CD14-positive monocyte (primary cell): ENCODE results near the gene TRAPPC10. TPM values are rescaled to one million over a fixed set of nuclear protein-coding genes. Genes with fewer than 3 reads are reported as not detected.

Experiments used
- DNase-seq, 3 donors: peaks; one replicate each; pipeline ENCODE4 v3.0.0-alpha.2; 2011 to 2022
- H2AFZ ChIP-seq: 2 replicates; pipeline ENCODE4 v1.6.0; 2012; ENCODE audit warnings: mild to moderate bottlenecking, low read depth, low read length, inconsistent platforms; ENCODE audit not compliant: insufficient read depth, poor library complexity, severe bottlenecking
- H3K27ac ChIP-seq, 2 donors: 1 replicate in 1 of 2; 2 replicates in 1 of 2; pipeline ENCODE4 v1.5.1; 2012 to 2013; ENCODE audit warnings: low read length in 2 of 2, control low read depth in 1 of 2, inconsistent platforms in 1 of 2, low read depth in 1 of 2, mild to moderate bottlenecking in 1 of 2
- H3K27me3 ChIP-seq, 2 donors: one replicate each; pipeline versions ENCODE4 v1.6.0 to v1.6.1; 2011 to 2013; ENCODE audit warnings: low read length in 2 of 2; ENCODE audit not compliant: control insufficient read depth in 2 of 2, insufficient read depth in 2 of 2
- H3K36me3 ChIP-seq, 2 donors: replicated peaks in 1 of 2; 1 replicate in 1 of 2; 2 replicates in 1 of 2; pipeline versions ENCODE4 v1.5.1 to v1.6.1; 2012 to 2013; ENCODE audit warnings: low read length in 2 of 2, control low read depth in 1 of 2, inconsistent platforms in 1 of 2, mild to moderate bottlenecking in 1 of 2; ENCODE audit not compliant: insufficient read depth in 2 of 2, control insufficient read depth in 1 of 2
- H3K4me1 ChIP-seq, 2 donors: 1 replicate in 1 of 2; 2 replicates in 1 of 2; pipeline versions ENCODE4 v1.5.1 to v1.6.1; 2012 to 2013; ENCODE audit warnings: low read length in 2 of 2, control low read depth in 1 of 2, inconsistent platforms in 1 of 2, mild to moderate bottlenecking in 1 of 2, moderate library complexity in 1 of 2; ENCODE audit not compliant: insufficient read depth in 2 of 2, control insufficient read depth in 1 of 2
- H3K4me2 ChIP-seq: replicated peaks from 2 replicates; pipeline ENCODE3; 2012; ENCODE audit warnings: low read length, moderate library complexity, mild to moderate bottlenecking; ENCODE audit not compliant: poor library complexity, severe bottlenecking; ENCODE audit errors: extremely low read depth
- H3K4me3 ChIP-seq, 3 experiments: fragments of 200-600 bp in 1 of 3; sonication (generic) in 1 of 3; replicated peaks in 1 of 3; 1 replicate in 2 of 3; 2 replicates in 1 of 3; pipeline ENCODE4 v1.5.1; 2011 to 2013; ENCODE audit warnings: low read length in 3 of 3, mild to moderate bottlenecking in 3 of 3, control low read depth in 2 of 3, low read depth in 2 of 3, inconsistent platforms in 1 of 3, moderate library complexity in 1 of 3
- H3K79me2 ChIP-seq: 2 replicates; pipeline ENCODE4 v1.6.0; 2012; ENCODE audit warnings: mild to moderate bottlenecking, control low read depth, inconsistent platforms, low read length, moderate library complexity; ENCODE audit not compliant: insufficient read depth
- H3K9ac ChIP-seq: 2 replicates; pipeline ENCODE4 v1.6.0; 2017; ENCODE audit warnings: low read length, mild to moderate bottlenecking; ENCODE audit not compliant: insufficient read depth, poor library complexity, severe bottlenecking
- H3K9me3 ChIP-seq, 2 donors: replicated peaks in 1 of 2; 1 replicate in 1 of 2; 2 replicates in 1 of 2; pipeline versions ENCODE4 v1.5.1 to v1.6.1; 2012 to 2013; ENCODE audit warnings: low read length in 2 of 2, control low read depth in 1 of 2; ENCODE audit not compliant: control insufficient read depth in 1 of 2, insufficient read depth in 1 of 2
- H4K20me1 ChIP-seq: 2 replicates; pipeline ENCODE4 v1.6.0; 2012; ENCODE audit warnings: mild to moderate bottlenecking, low read length, control low read depth, moderate library complexity; ENCODE audit not compliant: insufficient read depth
- H3K27ac Mint-ChIP-seq, 7 donors: one replicate each; pipeline ENCODE4 v1.8.0; 2020; ENCODE audit warnings: mild to moderate bottlenecking in 7 of 7, mixed read lengths in 7 of 7, moderate library complexity in 6 of 7, inconsistent platforms in 2 of 7
- H3K27me3 Mint-ChIP-seq, 3 donors: one replicate each; pipeline ENCODE4 v1.8.0; 2021 to 2022; ENCODE audit warnings: low read depth in 3 of 3, mild to moderate bottlenecking in 3 of 3, mixed read lengths in 3 of 3, moderate library complexity in 3 of 3, inconsistent platforms in 1 of 3
- H3K36me3 Mint-ChIP-seq, 2 donors: one replicate each; pipeline ENCODE4 v1.8.0; 2020; ENCODE audit warnings: mixed read lengths in 2 of 2, inconsistent platforms in 1 of 2, mild to moderate bottlenecking in 1 of 2
- H3K4me1 Mint-ChIP-seq: one replicate; pipeline ENCODE4 v1.8.0; 2020; ENCODE audit warnings: mild to moderate bottlenecking, mixed read lengths
- H3K4me3 Mint-ChIP-seq, 2 donors: one replicate each; pipeline ENCODE4 v1.8.0; 2020; ENCODE audit warnings: mild to moderate bottlenecking in 2 of 2, mixed read lengths in 2 of 2, moderate library complexity in 1 of 2
- H3K9me3 Mint-ChIP-seq, 7 donors: one replicate each; pipeline ENCODE4 v1.8.0; 2020 to 2022; ENCODE audit warnings: mixed read lengths in 7 of 7, mild to moderate bottlenecking in 6 of 7, moderate library complexity in 6 of 7, inconsistent platforms in 2 of 7
- CTCF ChIP-seq: fragments of 200-600 bp; IDR thresholded peaks from one replicate; pipeline ENCODE4 v1.8.0; 2022; ENCODE audit warnings: antibody characterized with exemption, mild to moderate bottlenecking
- WGBS: methylation state at CpG from one replicate; pipeline ENCODE4 v1.1.5; 2013; ENCODE audit warnings: missing lambda C conversion rate; ENCODE audit not compliant: insufficient coverage; 5-methylcytosine and 5-hydroxymethylcytosine counted together
- intact Hi-C, 2 donors: fragments of 100-400 bp; cut with micrococcal nuclease; formaldehyde crosslinking; loops; one replicate each; pipeline versions ENCODE4 v1.15.0 to v1.15.1; 2023
- polyA plus RNA-seq, 3 donors: library from polyadenylated mRNA; depleted of rRNA in 1 of 3; unstranded in 2 of 3; stranded (reverse) in 1 of 3; fragments of 300-500 nt in 2 of 3; fragments of >200 nt in 1 of 3; fragmentation: Illumina TruSeq in 2 of 3; gene quantifications; 1 replicate in 2 of 3; 2 replicates in 1 of 3; pipeline ENCODE4 v1.2.3, GENCODE V29; 2012 to 2021

Gene TRAPPC10
- polyA plus RNA-seq, 3 donors: 5.9 to 40.6 (median 8.6) TPM

- H3K4me1 ChIP-seq: peaks cover under 1 to 3% of the 10 kb centered on the region in 2 donors
- intact Hi-C loops: no loop called here
- H3K4me3 Mint-ChIP-seq: no peak overlapping the region
- H4K20me1 ChIP-seq: peaks cover 95% of the 10 kb centered on the region
- H3K4me1 Mint-ChIP-seq: peaks cover 5% of the 10 kb centered on the region
- no peak overlapping the region for H3K4me3 ChIP-seq
- peaks cover 66 to 99% of the 10 kb centered on the region in 2 donors for H3K36me3 ChIP-seq
- no peak for DNase-seq
- H3K9me3 ChIP-seq: no peaks in the 10 kb centered on the region
- 100% methylated on average over 7 of the region's 7 CpGs for WGBS
- H3K36me3 Mint-ChIP-seq: peaks cover 79 to 95% of the 10 kb centered on the region in 2 donors
- no peak overlapping the region for H3K9ac ChIP-seq
- H3K4me2 ChIP-seq: no peak overlapping the region
- H3K79me2 ChIP-seq: peaks cover 51% of the 10 kb centered on the region
- no peak for TF ChIP-seq CTCF
- no peaks in the 10 kb centered on the region for H3K27me3 ChIP-seq
- H3K27ac ChIP-seq: no peak overlapping the region
- H3K27ac Mint-ChIP-seq: no peak overlapping the region
- H3K9me3 Mint-ChIP-seq: no peaks in the 10 kb centered on the region
- H2AFZ ChIP-seq: no peak overlapping the region
- peaks cover 1 to 2% (median 1%) of the 10 kb centered on the region in 3 donors for H3K27me3 Mint-ChIP-seq
Measured at GRCh38 chr21:44070391-44070790, 58.3 kb downstream of the TRAPPC10 start.

GRCh38 chr21:44071359-44072104 lies 59.4 kb downstream of the TRAPPC10 start:
- WGBS: 95% methylated on average over 8 of the region's 15 CpGs
- H3K27ac Mint-ChIP-seq: no peak overlapping the region
- peaks cover 78 to 93% of the 10 kb centered on the region in 2 donors for H3K36me3 Mint-ChIP-seq
- Histone ChIP-seq H3K4me1 (no peaks in the 10 kb centered on the region), H3K4me2 (no peak overlapping the region), H3K79me2 (peaks cover 40% of the 10 kb centered on the region), H3K27ac (no peak overlapping the region), H3K27me3 (no peaks in the 10 kb centered on the region), H3K4me3 (no peak overlapping the region), H3K36me3 (peaks cover 75 to 99% of the 10 kb centered on the region in 2 donors), H2AFZ (no peak overlapping the region), H3K9ac (no peak overlapping the region), H3K9me3 (no peaks in the 10 kb centered on the region), H4K20me1 (peaks cover 86% of the 10 kb centered on the region)
- intact Hi-C loops: no loop called here
- H3K4me1 Mint-ChIP-seq: no peaks in the 10 kb centered on the region
- TF ChIP-seq CTCF: no peak
- H3K27me3 Mint-ChIP-seq: peaks cover 0 to 1% (median 1%) of the 10 kb centered on the region in 3 donors
- no peak overlapping the region for H3K4me3 Mint-ChIP-seq
- no peak for DNase-seq
- H3K9me3 Mint-ChIP-seq: no peaks in the 10 kb centered on the region
